ENCODE data around the gene COG4. TPM values are rescaled to one million over a fixed set of nuclear protein-coding genes. Genes with fewer than 3 reads are reported as not detected.
A peak's percentile ranks its signal among the peaks of the same experiment; 100 is the strongest.

Gene COG4
- total RNA-seq, 2 donors from 2014 or later, result 54.8 to 84.7 TPM

GRCh38 chr16:70478912-70479341 lies 44.4 kb downstream of the COG4 start:
- TF ChIP-seq CTCF (IDR thresholded peaks at IDR 0.05), result no peak
- Histone ChIP-seq H3K4me3 (no peak overlapping the region), H3K9me3 (no peaks in the 10 kb centered on the region), H3K4me1 (no peaks in the 10 kb centered on the region), H3K9ac (ENCODE audit: low read depth in 2 of 2, low read length in 2 of 2) (no peak overlapping the region), H3K36me3 (no peaks in the 10 kb centered on the region), H3K27ac (no peak overlapping the region), H3K27me3 (no peaks in the 10 kb centered on the region)
- intact Hi-C loops (cut with DNase I), result no loop called here
- DNase-seq, result no peak

GRCh38 chr16:70478169-70478568 lies 45.2 kb downstream of the COG4 start:
- no peak overlapping the region for H3K4me3 ChIP-seq
- intact Hi-C loops (cut with DNase I), result no loop called here
- no peak overlapping the region for H3K27ac ChIP-seq
- no peaks in the 10 kb centered on the region for H3K27me3 ChIP-seq
- no peaks in the 10 kb centered on the region for H3K4me1 ChIP-seq
- H3K36me3 ChIP-seq, result no peaks in the 10 kb centered on the region
- no peak for TF ChIP-seq CTCF (IDR thresholded peaks at IDR 0.05)
- no peak for DNase-seq
- H3K9ac ChIP-seq (ENCODE audit: low read depth in 2 of 2, low read length in 2 of 2), result no peak overlapping the region
- H3K9me3 ChIP-seq, result no peaks in the 10 kb centered on the region

GRCh38 chr16:70476272-70477020 lies 46.9 kb downstream of the COG4 start:
- Histone ChIP-seq H3K27ac (no peak overlapping the region), H3K9ac (ENCODE audit: low read depth in 2 of 2, low read length in 2 of 2) (peak overlapping the region; percentile 2 to 26), H3K4me3 (no peak overlapping the region), H3K27me3 (no peaks in the 10 kb centered on the region), H3K9me3 (no peaks in the 10 kb centered on the region), H3K36me3 (no peaks in the 10 kb centered on the region), H3K4me1 (no peaks in the 10 kb centered on the region)
- TF ChIP-seq CTCF (IDR thresholded peaks at IDR 0.05), result no peak
- intact Hi-C loops (cut with DNase I), result no loop called here
- DNase-seq, result no peak

- DNase-seq, result no peak
- no peak overlapping the region for H3K27ac ChIP-seq
- no peak overlapping the region for H3K4me3 ChIP-seq
- no peak for TF ChIP-seq CTCF (IDR thresholded peaks at IDR 0.05)
- no peaks in the 10 kb centered on the region for H3K36me3 ChIP-seq
- H3K4me1 ChIP-seq, result no peaks in the 10 kb centered on the region
- no peaks in the 10 kb centered on the region for H3K27me3 ChIP-seq
- no peak overlapping the region for H3K9ac ChIP-seq (ENCODE audit: low read depth in 2 of 2, low read length in 2 of 2)
- H3K9me3 ChIP-seq, result no peaks in the 10 kb centered on the region
- intact Hi-C loops (cut with DNase I), result no loop called here
Observed at GRCh38 chr16:70475054-70475871, 48.1 kb downstream of the COG4 start.

GRCh38 chr16:70474320-70475053 lies 48.9 kb downstream of the COG4 start:
- no peak overlapping the region for H3K4me3 ChIP-seq
- H3K36me3 ChIP-seq, result no peaks in the 10 kb centered on the region
- no peaks in the 10 kb centered on the region for H3K4me1 ChIP-seq
- no peaks in the 10 kb centered on the region for H3K27me3 ChIP-seq
- no peak for TF ChIP-seq CTCF (IDR thresholded peaks at IDR 0.05)
- no peak overlapping the region for H3K27ac ChIP-seq
- H3K9me3 ChIP-seq, result no peaks in the 10 kb centered on the region
- no peak overlapping the region for H3K9ac ChIP-seq (ENCODE audit: low read depth in 2 of 2, low read length in 2 of 2)
- intact Hi-C loops (cut with DNase I), result loop anchor here (5.0 kb wide), 1 partner anchor 102 kb away; no protein-coding TSS in a partner anchor
- no peak for DNase-seq

Data from colonic mucosa (tissue), 4 donors.